Peyer's patch (tissue), 4 donors: ENCODE data around the gene ZNF174. TPM values are rescaled to one million over a fixed set of nuclear protein-coding genes. Genes with fewer than 3 reads are reported as not detected.

Experiments used
- DNase-seq, 3 donors: peaks; one replicate each; pipeline ENCODE4 v3.0.0-alpha.2; 2017 to 2019
- H3K27ac ChIP-seq, 4 donors: fragments of 200-600 bp; sonication (generic); one replicate each; pipeline ENCODE4 v1.5.1; 2016 to 2019
- H3K27me3 ChIP-seq, 2 donors: fragments of 200-600 bp; sonication (generic); one replicate each; pipeline ENCODE4 v1.5.1; 2019
- H3K36me3 ChIP-seq, 3 donors: fragments of 200-600 bp; sonication (generic); one replicate each; pipeline ENCODE4 v1.5.1; 2016 to 2019
- H3K4me1 ChIP-seq, 4 donors: fragments of 200-600 bp; sonication (generic); one replicate each; pipeline ENCODE4 v1.5.1; 2016 to 2019
- H3K4me3 ChIP-seq, 4 donors: fragments of 200-600 bp; sonication (generic); 1 replicate in 3 of 4; 2 replicates in 1 of 4; pipeline ENCODE4 v1.5.1; 2016 to 2019; ENCODE audit warnings: mild to moderate bottlenecking in 1 of 4
- H3K9me3 ChIP-seq, 4 donors: fragments of 200-600 bp; sonication (generic); one replicate each; pipeline ENCODE4 v1.5.1; 2016 to 2019; ENCODE audit warnings: mild to moderate bottlenecking in 1 of 4
- POLR2A ChIP-seq, 2 donors: fragments of 450-650 bp; IDR thresholded peaks; one replicate each; pipeline ENCODE4 v1.5.1; 2017; ENCODE audit warnings: antibody characterized with exemption in 2 of 2, mild to moderate bottlenecking in 2 of 2, moderate library complexity in 2 of 2
- total RNA-seq, 4 donors: library from RNA; depleted of rRNA; stranded (reverse); fragments of >200 nt; gene quantifications; one replicate each; pipeline ENCODE4 v1.1.0, GENCODE V29; 2016
- TF ChIP-seq, protein P1 (sequence below), 6 experiments: fragments of 450-650 bp in 4 of 6; fragments of 200-600 bp in 2 of 6; sonication (generic) in 1 of 6; IDR thresholded peaks; one replicate each; pipeline ENCODE4 v1.5.1; 2017 to 2019; ENCODE audit warnings: antibody characterized with exemption in 6 of 6, mild to moderate bottlenecking in 3 of 6, moderate library complexity in 1 of 6

Gene ZNF174
- 10 to 100 TPM in 3 of 4 donors, 1 to 10 TPM in 1; 7.4 to 19.8 (median 15.7) TPM for total RNA-seq

DNA sequence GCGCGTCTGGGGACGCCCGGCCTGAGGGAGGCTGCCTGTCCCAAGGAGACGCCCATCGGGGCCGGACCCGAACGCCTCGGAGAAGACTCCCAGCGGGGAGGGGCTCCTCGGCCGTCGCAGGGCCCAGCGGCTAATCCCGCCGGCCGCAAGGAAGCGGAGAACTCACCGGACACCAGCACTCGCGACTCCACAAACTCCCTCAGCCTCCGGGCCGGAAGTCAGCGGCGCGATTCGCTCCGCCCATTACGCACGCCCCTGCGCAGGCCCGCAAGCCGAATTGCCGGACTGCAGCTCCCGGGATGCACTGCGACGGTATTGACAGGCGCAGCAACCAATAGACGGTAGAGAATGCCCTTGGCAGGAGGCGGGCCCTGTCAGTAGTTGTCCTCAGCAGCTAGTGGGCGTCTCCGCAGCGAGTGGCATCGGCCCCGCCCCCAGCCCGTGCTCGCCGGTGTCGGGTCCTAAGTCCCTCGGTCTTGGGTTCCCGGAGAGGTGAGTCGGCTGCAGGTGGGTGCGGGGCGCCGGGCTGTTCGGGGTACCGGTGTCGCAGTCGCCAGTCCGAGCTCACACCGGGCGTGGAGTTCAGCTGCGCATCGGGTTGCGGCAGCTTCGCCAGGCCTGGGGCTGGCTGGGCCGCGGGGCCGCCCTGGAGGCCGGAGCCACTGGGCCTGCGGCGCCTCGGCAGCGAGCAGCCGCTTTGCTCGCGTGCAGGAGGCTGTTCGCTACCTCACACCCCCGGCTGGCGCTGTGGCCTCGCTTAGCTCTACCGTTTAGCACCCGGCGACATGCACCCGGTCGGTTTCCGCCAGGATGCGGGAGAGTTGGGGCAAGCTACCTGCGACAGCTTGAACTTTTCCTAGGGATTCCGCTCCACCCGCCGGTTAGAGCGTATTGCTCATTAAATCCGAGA lies at the start of gene ZNF174, which contains the start of gene ZSCAN32:
Gene ZNF174 (plus strand): TSS at position 437 of the 910 bp plus-strand sequence. CDS start 790 bp downstream, outside the sequence.
Gene ZSCAN32 (minus strand): TSS at position 226 of the 910 bp plus-strand sequence. CDS start 3,447 bp downstream, outside the sequence.
- H3K4me3 ChIP-seq, result peak within 1 kb of the TSS; percentile 62 to 85 (median 82)
- peak within 1 kb of the TSS; percentile 75 to 89 (median 84) for H3K27ac ChIP-seq
- H3K9me3 ChIP-seq, result peaks cover 0 to 12% (median 5%) of the 10 kb centered on the region in 4 donors
- H3K27me3 ChIP-seq, result no peaks in the 10 kb centered on the region
- DNase-seq, result peak; percentile 98 to 100 (median 98)
- TF ChIP-seq, protein P1, sequence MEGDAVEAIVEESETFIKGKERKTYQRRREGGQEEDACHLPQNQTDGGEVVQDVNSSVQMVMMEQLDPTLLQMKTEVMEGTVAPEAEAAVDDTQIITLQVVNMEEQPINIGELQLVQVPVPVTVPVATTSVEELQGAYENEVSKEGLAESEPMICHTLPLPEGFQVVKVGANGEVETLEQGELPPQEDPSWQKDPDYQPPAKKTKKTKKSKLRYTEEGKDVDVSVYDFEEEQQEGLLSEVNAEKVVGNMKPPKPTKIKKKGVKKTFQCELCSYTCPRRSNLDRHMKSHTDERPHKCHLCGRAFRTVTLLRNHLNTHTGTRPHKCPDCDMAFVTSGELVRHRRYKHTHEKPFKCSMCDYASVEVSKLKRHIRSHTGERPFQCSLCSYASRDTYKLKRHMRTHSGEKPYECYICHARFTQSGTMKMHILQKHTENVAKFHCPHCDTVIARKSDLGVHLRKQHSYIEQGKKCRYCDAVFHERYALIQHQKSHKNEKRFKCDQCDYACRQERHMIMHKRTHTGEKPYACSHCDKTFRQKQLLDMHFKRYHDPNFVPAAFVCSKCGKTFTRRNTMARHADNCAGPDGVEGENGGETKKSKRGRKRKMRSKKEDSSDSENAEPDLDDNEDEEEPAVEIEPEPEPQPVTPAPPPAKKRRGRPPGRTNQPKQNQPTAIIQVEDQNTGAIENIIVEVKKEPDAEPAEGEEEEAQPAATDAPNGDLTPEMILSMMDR (IDR thresholded peaks at IDR 0.05), result peak in 1 of 6 experiments; percentile 2
- peak; percentile 50 to 74 for TF ChIP-seq POLR2A (IDR thresholded peaks at IDR 0.05)
- peaks cover 0 to 56% (median 4%) of the 10 kb centered on the region in 3 donors for H3K36me3 ChIP-seq
- peaks cover 0 to 17% (median 2%) of the 10 kb centered on the region in 4 donors for H3K4me1 ChIP-seq

DNA sequence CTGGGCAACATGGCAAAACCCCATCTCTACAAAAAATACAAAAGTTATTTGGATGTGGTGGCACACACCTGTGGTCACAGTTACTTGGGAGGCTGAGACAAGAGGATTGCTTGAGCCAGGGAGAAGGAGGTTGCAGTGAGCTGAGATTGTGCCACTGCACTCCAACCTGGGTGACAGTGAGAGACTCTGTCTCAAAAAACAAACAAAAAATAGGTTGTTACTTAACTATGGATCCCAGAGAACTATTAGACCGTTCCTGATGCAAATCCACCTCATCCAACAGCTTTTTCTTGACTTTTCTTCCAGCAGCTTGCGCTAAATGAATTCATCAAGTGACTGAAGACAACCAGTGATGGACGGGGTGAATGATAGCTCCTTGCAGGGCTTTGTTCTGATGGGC lies 45.4 kb upstream of the ZNF174 start, which contains the start of gene OR2C1:
Gene OR2C1 (plus strand): TSS at position 301 of the 400 bp plus-strand sequence. CDS start 52 bp downstream, at position 353.
- TF ChIP-seq POLR2A (IDR thresholded peaks at IDR 0.05), result no peak
- TF ChIP-seq, protein P1 (IDR thresholded peaks at IDR 0.05), result no peak
- no peak within 1 kb of the TSS for H3K4me3 ChIP-seq
- no peaks in the 10 kb centered on the region for H3K36me3 ChIP-seq
- H3K27me3 ChIP-seq, result no peaks in the 10 kb centered on the region
- DNase-seq, result no peak
- no peaks in the 10 kb centered on the region for H3K9me3 ChIP-seq
- H3K4me1 ChIP-seq, result no peaks in the 10 kb centered on the region
- H3K27ac ChIP-seq, result no peak within 1 kb of the TSS

DNA sequence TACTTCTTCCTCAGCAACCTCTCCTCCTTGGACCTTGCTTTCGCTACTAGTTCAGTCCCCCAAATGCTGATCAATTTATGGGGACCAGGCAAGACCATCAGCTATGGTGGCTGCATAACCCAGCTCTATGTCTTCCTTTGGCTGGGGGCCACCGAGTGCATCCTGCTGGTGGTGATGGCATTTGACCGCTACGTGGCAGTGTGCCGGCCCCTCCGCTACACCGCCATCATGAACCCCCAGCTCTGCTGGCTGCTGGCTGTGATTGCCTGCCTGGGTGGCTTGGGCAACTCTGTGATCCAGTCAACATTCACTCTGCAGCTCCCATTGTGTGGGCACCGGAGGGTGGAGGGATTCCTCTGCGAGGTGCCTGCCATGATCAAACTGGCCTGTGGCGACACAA lies 44.9 kb upstream of the ZNF174 start:
- H3K27ac ChIP-seq, result no peak overlapping the region
- DNase-seq, result no peak
- TF ChIP-seq, protein P1 (IDR thresholded peaks at IDR 0.05), result no peak
- no peak for TF ChIP-seq POLR2A (IDR thresholded peaks at IDR 0.05)
- H3K36me3 ChIP-seq, result no peaks in the 10 kb centered on the region
- no peaks in the 10 kb centered on the region for H3K27me3 ChIP-seq
- H3K9me3 ChIP-seq, result no peaks in the 10 kb centered on the region
- H3K4me3 ChIP-seq, result no peak overlapping the region
- no peaks in the 10 kb centered on the region for H3K4me1 ChIP-seq

DNA sequence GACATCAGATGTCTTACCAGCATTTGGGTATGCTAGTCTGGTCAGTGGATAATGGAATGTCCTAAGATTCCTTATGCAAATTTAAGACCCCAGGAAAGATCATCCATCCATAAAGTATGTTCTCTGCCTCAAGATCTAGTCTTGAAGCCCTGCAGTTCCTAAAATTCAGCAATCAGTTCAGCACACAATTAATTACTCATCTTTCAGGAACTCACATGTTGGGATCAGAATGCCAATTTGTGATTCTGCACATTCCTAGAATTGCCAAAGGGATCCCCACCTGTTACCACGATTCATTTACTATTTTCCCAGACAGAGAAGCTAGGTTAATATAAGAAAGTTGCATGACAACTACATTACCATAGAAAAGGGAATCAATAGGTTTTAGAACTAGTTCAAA lies 42.1 kb upstream of the ZNF174 start:
- H3K4me1 ChIP-seq, result no peaks in the 10 kb centered on the region
- H3K27ac ChIP-seq, result no peak overlapping the region
- no peaks in the 10 kb centered on the region for H3K27me3 ChIP-seq
- peaks cover 0 to 1% (median 0%) of the 10 kb centered on the region in 4 donors for H3K9me3 ChIP-seq
- no peak for TF ChIP-seq POLR2A (IDR thresholded peaks at IDR 0.05)
- TF ChIP-seq, protein P1 (IDR thresholded peaks at IDR 0.05), result no peak
- H3K4me3 ChIP-seq, result no peak overlapping the region
- no peak for DNase-seq
- H3K36me3 ChIP-seq, result no peaks in the 10 kb centered on the region

DNA sequence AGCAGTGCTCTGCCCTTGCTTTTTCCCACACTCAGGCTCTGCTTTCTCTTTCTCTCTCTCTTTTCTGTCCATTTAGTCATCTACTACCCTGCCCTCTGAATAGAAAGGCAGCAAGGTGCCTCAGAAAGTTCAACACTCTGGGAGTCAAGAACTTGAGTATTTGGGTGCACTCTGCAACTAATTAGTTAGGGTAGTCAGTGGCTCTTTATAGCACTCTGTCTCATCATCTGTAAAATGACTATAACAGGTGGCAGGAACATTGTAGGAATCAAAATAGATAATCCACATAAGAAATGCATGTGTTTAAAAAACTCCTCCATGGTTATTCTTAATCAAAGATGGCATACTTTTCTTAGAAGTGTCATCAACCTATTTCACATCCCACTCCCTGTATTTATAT lies 38.1 kb upstream of the ZNF174 start:
- TF ChIP-seq, protein P1 (IDR thresholded peaks at IDR 0.05), result no peak
- no peak for TF ChIP-seq POLR2A (IDR thresholded peaks at IDR 0.05)
- H3K27ac ChIP-seq, result no peak overlapping the region
- H3K27me3 ChIP-seq, result no peaks in the 10 kb centered on the region
- H3K36me3 ChIP-seq, result no peaks in the 10 kb centered on the region
- no peak for DNase-seq
- no peaks in the 10 kb centered on the region for H3K4me1 ChIP-seq
- H3K4me3 ChIP-seq, result no peak overlapping the region
- peaks cover 0 to 17% (median 1%) of the 10 kb centered on the region in 4 donors for H3K9me3 ChIP-seq
